HUES48 (cell line): ENCODE measurements around the gene PTPRG.

Experiments
- H3K27ac ChIP-seq: one replicate; pipeline ENCODE4 v1.7.0; 2013; ENCODE audit warnings: low read depth, low read length, inconsistent platforms
- H3K27me3 ChIP-seq: 2 replicates; pipeline ENCODE4 v1.6.1; 2013; ENCODE audit warnings: mild to moderate bottlenecking, low read length; ENCODE audit not compliant: control insufficient read depth, insufficient read depth
- H3K36me3 ChIP-seq: 2 replicates; pipeline ENCODE4 v1.6.1; 2013; ENCODE audit warnings: low read length; ENCODE audit not compliant: control insufficient read depth, insufficient read depth
- H3K4me1 ChIP-seq: 2 replicates; pipeline ENCODE4 v1.6.1; 2013; ENCODE audit warnings: mild to moderate bottlenecking, low read length; ENCODE audit not compliant: control insufficient read depth, insufficient read depth
- H3K4me3 ChIP-seq: 2 replicates; pipeline ENCODE4 v1.5.1; 2013; ENCODE audit warnings: mild to moderate bottlenecking, low read depth, low read length
- H3K9ac ChIP-seq: 2 replicates; pipeline ENCODE4 v1.6.1; 2013; ENCODE audit warnings: mild to moderate bottlenecking, low read depth, low read length, moderate library complexity
- H3K9me3 ChIP-seq: 2 replicates; pipeline ENCODE4 v1.6.1; 2013; ENCODE audit warnings: low read length; ENCODE audit not compliant: control insufficient read depth, insufficient read depth

The PTPRG gene

GRCh38 chr3:62145086-62145757 is 583.9 kb downstream of the PTPRG start:
- H3K9ac ChIP-seq = no peak overlapping the region
- H3K4me3 ChIP-seq = no peak overlapping the region
- H3K36me3 ChIP-seq = peaks cover 4% of the 10 kb centered on the region; the same call in 1 of the 2 replicates

GRCh38 chr3:62149539-62149938 is 588.2 kb downstream of the PTPRG start:
- Histone ChIP-seq H3K4me3 (no peak overlapping the region), H3K36me3 (peaks cover 4% of the 10 kb centered on the region; the same call in 1 of the 2 replicates), H3K9me3 (no peaks in the 10 kb centered on the region), H3K27me3 (no peaks in the 10 kb centered on the region), H3K9ac (no peak overlapping the region), H3K27ac (no peak overlapping the region), H3K4me1 (no peaks in the 10 kb centered on the region)

More at GRCh38 chr3:62145086-62145757, 583.9 kb downstream of the PTPRG start:
- H3K27me3 ChIP-seq = no peaks in the 10 kb centered on the region
- H3K9me3 ChIP-seq = no peaks in the 10 kb centered on the region
- H3K4me1 ChIP-seq = peaks cover 8% of the 10 kb centered on the region; the same call in 1 of the 2 replicates
- H3K27ac ChIP-seq = no peak overlapping the region

DNA sequence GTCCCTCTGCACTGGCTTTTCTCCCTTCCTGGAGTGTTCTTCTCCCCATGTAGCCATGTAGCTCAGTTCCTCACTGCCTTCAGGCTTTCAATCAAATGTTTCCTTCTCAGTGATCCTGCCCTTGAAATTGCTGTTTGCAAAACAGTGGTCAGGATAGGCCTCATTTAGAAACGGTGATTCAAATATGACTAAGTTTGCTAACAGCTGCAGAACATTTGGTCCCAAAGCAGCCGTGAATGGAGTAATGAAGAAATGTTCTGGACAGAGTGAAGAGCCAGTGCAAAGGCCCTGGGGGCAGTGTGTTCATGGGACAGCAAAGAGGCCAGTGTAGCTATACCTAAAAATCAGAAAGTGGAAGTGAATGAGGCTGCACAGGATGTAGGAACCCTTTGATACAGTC is 588.6 kb downstream of the PTPRG start:
- Histone ChIP-seq H3K27ac (no peak overlapping the region), H3K4me1 (no peaks in the 10 kb centered on the region), H3K27me3 (no peaks in the 10 kb centered on the region), H3K4me3 (no peak overlapping the region), H3K9me3 (no peaks in the 10 kb centered on the region), H3K36me3 (peaks cover 4% of the 10 kb centered on the region; the same call in 1 of the 2 replicates), H3K9ac (no peak overlapping the region)

GRCh38 chr3:62151591-62151990 is 590.2 kb downstream of the PTPRG start:
- H3K4me3 ChIP-seq = no peak overlapping the region
- H3K9me3 ChIP-seq = no peaks in the 10 kb centered on the region
- H3K36me3 ChIP-seq = no peaks in the 10 kb centered on the region
- no peaks in the 10 kb centered on the region for H3K4me1 ChIP-seq
- no peak overlapping the region for H3K27ac ChIP-seq
- H3K9ac ChIP-seq = no peak overlapping the region
- no peaks in the 10 kb centered on the region for H3K27me3 ChIP-seq

DNA sequence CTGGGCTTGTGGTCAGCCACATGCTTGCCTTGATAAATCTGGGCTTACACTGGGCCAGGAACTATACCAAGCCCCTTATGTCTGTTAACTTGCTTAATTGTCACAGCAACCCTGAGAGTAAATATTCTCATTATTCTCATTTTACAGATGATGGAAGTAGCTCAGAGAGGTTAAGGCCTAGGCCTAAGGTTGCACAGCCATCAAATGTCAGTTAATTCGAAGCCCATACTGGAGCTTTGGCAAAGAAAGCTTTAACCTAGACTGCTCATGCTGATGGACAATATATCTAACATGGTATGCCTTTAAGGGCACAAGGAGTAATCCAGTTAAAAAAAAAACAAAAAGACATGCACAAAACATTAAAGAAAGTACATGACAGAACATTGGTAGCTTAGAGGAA is 591.9 kb downstream of the PTPRG start:
- H3K27ac ChIP-seq = no peak overlapping the region
- H3K9ac ChIP-seq = no peak overlapping the region
- H3K9me3 ChIP-seq = no peaks in the 10 kb centered on the region
- peaks cover 11% of the 10 kb centered on the region for H3K36me3 ChIP-seq
- H3K27me3 ChIP-seq = no peaks in the 10 kb centered on the region
- no peak overlapping the region for H3K4me3 ChIP-seq
- no peaks in the 10 kb centered on the region for H3K4me1 ChIP-seq

DNA sequence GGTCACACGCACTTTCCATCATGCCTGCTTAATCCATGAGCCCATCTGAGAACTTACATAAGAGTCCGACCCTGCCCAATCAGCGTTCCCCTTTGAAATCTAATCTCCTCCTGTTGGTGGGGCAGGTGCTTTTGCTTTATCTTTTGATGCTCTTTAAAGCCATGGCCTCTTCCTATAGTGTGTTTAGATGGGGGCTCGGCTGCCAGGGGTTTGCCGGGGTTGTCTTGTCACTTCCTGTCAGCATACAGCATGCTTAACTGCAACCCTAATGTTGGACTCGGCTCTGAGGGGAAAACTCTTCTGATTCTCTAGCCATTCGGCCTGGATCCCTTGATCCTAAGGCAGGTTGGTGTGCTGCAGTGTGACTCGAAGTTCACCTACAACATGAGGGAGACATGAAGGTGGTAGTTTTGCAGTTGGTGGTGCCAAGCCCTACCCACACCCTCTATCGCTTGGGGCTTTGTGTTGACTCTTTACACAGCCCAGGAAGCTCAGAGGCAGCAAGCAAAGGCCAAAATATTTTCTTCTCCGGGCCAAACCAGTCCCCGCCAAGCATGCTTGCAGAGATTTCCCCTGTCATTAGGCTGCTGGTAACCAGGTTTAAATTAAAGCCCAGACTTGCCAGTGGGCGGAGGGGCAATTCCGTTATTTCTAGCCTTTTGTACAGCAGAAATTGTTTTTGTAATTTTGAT is 593.2 kb downstream of the PTPRG start:
- Histone ChIP-seq H3K27me3 (no peaks in the 10 kb centered on the region), H3K36me3 (peaks cover 11% of the 10 kb centered on the region), H3K9me3 (no peaks in the 10 kb centered on the region), H3K4me3 (no peak overlapping the region), H3K27ac (no peak overlapping the region), H3K4me1 (no peaks in the 10 kb centered on the region), H3K9ac (no peak overlapping the region)

- H3K27ac ChIP-seq = no peak overlapping the region
- no peaks in the 10 kb centered on the region for H3K9me3 ChIP-seq
- no peaks in the 10 kb centered on the region for H3K27me3 ChIP-seq
- H3K4me3 ChIP-seq = no peak overlapping the region
- no peaks in the 10 kb centered on the region for H3K4me1 ChIP-seq
- H3K9ac ChIP-seq = no peak overlapping the region
- H3K36me3 ChIP-seq = peaks cover 11% of the 10 kb centered on the region
Observed at GRCh38 chr3:62159056-62159708, 597.8 kb downstream of the PTPRG start.

DNA sequence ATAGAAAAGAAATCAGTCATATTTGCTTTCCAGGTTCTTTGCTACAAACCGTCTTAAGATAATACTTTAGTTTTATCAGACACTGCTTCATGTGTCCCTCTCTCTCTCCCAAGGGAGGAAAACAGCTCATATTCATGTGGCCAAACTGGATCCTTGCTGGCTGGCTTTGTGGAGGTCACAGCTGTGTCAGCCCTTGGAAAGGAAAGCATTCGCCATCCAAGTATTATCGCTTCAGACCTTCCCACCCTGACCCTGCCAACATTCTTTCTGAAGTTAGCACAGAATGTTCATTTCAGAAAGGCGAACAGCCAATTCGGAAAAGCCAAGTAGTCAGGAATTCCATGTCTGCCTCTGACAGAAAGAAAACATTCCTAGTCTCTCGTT is 598.3 kb downstream of the PTPRG start:
- Histone ChIP-seq H3K9me3 (no peaks in the 10 kb centered on the region), H3K36me3 (peaks cover 11% of the 10 kb centered on the region), H3K4me3 (no peak overlapping the region), H3K27ac (no peak overlapping the region), H3K4me1 (no peaks in the 10 kb centered on the region), H3K9ac (no peak overlapping the region), H3K27me3 (no peaks in the 10 kb centered on the region)

- Histone ChIP-seq H3K4me3 (no peak overlapping the region), H3K9ac (no peak overlapping the region), H3K4me1 (peaks cover 10% of the 10 kb centered on the region), H3K36me3 (peaks cover 11% of the 10 kb centered on the region), H3K27ac (no peak overlapping the region), H3K27me3 (no peaks in the 10 kb centered on the region), H3K9me3 (no peaks in the 10 kb centered on the region)
Observed at GRCh38 chr3:62161371-62161770, 600.0 kb downstream of the PTPRG start.

- H3K9me3 ChIP-seq = no peaks in the 10 kb centered on the region
- H3K27ac ChIP-seq = no peak overlapping the region
- peaks cover 13% of the 10 kb centered on the region for H3K4me1 ChIP-seq
- no peak overlapping the region for H3K4me3 ChIP-seq
- H3K36me3 ChIP-seq = no peaks in the 10 kb centered on the region
- H3K9ac ChIP-seq = no peak overlapping the region
- no peaks in the 10 kb centered on the region for H3K27me3 ChIP-seq
Observed at GRCh38 chr3:62164196-62164595, 602.8 kb downstream of the PTPRG start.

DNA sequence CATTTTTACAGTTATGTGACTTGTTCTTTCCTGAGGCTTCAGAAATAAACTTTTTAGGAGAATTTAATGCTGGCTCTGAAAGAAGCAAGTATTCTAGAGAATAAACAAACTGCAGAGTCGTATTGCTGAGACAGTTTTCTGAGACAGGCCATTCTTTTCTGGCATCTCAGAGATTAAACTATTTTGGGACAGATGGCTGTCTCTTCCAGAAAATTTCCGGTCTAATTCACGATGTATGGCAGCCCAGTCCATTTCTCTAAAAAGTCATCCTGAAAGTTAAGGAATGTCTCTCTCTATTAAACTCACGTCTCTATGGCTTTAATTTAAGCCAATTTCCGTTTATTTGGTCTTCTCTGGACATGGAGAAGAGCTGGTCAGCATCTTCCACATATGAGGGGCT is 603.4 kb downstream of the PTPRG start:
- Histone ChIP-seq H3K9me3 (no peaks in the 10 kb centered on the region), H3K36me3 (no peaks in the 10 kb centered on the region)

More for the DNA sequence above, 603.4 kb downstream of the PTPRG start:
- peaks cover 18% of the 10 kb centered on the region for H3K4me1 ChIP-seq
- no peak overlapping the region for H3K9ac ChIP-seq
- H3K4me3 ChIP-seq = no peak overlapping the region
- no peak overlapping the region for H3K27ac ChIP-seq
- no peaks in the 10 kb centered on the region for H3K27me3 ChIP-seq
